NCI-H1105 treated with DMSO at 0.1 percent for 48 hours (cell line): ENCODE results near the gene DIP2A.

Source experiments
- DNase-seq: peaks from one replicate; lab custom pipeline; 2025; lab: John Stamatoyannopoulos, UW

DIP2A gene

DNA sequence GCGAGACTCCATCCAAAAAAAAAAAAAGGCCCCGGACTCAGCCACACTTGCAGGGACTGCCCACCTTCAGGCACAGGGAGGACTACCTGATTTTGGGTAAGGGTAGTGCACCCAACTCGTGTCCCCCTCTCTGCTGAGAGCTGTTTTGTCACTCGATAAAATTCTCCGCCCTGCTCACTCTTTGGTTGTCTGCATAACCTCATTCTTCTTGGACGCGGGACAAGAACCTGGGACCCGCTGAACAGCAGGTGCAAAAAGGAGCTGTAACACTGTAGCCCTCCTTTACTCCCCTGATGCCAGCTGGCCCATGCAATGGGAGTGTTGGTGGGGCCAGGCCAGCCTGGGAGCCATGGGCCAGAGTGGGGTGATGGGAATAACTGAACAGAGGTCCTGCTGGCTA, 135.6 kb downstream of the DIP2A start:
- DNase-seq = no peak

DNA sequence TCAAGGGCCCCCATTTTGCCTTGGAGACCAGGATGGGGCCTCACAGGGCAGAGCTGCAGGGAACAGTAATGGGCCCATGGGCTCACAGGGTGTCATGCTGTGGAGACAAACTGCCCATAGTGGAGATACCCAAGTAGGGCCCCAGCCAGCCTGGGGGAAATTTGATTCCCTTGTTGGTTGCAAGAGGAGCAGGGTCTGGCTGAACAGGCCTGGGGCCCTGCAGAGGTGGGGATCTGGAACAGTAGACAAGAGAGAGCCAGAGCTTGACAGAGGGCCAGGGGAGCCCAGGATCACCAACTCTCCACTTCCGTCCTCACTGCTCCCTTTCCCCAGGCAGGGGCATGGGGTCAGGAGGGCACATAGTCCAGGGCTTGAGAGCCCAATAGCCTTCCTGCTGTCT, 137.5 kb downstream of the DIP2A start:
- no peak for DNase-seq

DNA sequence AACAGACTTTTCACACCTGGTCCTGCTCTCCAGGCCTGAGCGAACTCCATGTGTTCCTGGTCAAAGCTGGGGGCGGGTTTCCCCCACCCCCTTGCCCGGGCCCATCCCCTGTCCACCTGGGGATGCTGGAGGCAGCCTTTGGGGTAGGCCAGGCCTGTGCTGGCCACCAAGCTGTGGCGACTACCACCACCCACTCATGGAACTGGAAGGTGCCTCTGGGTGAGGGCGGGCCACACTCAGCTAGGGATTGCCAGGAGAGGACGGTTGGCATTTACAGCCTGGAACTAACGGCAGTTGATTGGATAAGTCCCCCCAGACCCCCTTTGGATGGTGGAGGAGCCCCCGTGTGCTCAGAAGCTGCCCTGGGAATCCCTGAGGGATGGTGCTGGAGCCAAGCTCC, 138.3 kb downstream of the DIP2A start:
- DNase-seq = no peak

DNA sequence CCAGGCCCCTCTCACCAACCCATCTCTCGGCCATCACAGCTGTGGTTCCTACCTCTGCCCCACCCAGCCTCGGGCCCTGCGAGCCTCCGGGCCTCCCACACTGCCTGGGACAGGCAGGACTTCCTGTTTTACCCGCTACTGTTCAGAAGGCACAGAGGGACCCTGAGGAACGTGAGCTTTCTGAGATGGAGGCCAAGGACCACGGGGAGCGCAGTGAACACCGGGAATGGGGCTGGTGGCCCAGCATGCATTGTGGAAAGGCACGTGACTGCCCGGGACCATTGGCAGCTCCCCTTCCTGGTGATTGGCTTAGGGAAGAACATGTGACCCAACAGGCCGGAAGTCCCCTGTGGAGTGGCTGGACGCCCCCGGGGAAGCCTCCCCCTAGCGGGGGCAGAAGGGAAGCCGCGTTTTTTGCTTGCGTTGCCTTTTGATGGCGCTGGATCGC, 139.2 kb downstream of the DIP2A start:
- no peak for DNase-seq

DNA sequence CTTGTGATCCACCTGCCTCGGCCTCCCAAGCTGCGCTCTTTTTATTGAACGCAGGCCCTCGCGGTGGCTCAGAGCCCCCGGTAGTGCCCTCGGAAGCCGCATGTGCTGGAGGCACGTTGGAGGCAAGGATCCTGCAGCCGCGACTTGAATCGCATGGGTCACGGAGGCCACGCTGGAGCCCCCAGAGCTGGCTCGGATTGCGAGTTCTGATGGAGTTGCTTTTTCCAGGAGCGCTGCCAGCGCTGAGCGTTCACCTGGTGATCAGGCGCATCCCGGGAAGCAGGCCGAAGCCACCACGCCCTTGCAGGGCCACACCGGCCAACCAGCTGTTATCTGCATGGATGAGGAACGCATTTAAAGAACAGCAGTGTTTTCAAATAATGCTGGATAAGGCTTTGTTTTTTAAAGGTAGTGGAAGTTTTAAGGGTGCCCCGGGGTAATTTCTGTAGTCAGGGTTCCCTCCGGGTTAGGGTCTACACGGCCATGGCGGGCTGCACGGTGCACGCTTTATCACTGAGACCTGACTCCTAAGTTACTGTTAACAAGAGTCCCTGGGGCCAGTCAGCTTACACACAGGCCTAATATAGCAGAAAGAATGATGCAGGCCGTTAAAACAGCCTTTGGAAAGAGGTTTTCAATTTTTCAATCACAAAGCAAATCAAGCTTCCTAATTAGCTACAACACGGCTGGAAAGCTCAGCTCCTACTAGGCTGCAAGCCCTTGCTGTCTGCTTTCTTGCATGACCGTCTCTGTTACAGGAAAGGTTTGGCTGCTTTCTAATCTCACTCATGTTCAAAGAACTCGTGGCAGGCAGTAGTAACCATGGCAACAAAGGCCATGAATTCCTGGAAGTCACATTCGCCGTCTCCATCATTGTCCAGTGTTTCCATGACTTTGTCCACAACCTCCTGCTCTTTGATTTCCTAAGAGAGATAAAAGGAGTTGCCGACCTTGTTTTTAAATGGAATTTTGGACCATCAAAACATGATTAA, 140.2 kb downstream of the DIP2A start:
- no peak for DNase-seq

DNA sequence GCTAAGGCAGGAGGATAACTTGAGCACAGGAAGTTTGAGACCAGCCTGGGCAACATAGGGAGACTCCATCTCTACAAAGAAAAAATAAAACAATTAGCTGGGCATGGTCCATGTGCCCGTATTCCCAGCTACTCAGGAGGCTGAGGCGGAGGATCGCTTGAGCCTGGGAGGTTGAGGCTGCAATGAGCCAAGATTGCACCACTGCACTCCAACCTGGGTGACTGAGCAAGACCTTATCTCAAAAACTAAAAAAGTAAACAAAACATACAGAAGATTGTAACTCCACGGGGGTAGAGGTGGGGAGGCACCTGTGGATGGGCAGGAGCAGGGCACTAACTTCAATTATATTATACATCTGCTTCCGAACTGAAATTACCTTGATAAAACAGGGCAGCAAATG, 141.6 kb downstream of the DIP2A start:
- no peak for DNase-seq

DNA sequence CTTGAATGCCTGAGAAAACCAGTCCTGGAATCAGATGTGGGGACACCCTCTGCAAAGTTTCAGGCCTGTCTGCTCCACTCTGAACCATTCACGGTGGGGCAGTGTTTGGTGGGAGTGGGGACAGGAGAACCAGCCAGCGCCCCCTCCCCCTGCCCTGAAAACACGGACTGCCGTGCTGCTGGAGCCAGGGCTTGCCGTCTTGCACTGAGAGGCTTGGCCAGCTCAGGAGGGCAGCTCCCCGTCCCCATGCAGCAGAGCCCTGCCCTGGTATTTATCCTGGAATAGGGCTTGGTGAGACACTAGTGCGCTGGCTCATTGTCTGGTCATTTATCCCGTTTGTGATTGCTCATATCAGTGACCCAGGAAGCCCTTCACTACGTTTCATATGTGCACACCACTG, 142.3 kb downstream of the DIP2A start:
- no peak for DNase-seq

DNA sequence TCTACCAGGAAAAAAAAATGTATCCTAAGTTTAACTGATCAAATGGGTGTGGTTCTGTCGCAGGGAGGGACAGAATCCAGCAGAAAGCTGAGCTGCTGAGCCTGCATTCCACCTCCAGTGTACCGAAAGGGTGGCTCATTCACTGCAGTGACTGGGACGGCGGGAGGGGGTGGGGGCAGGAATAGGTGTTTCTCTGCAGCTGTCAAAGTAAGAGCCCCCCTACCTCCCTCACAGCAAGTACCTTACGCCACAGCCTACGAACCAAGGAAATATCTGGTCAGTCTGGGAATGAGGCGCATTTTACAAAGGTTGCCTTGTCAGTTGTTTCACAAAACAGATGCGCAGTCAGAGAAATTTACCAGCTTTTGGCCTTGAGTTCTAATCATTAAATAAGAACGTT, 144.5 kb downstream of the DIP2A start:
- DNase-seq = no peak

DNA sequence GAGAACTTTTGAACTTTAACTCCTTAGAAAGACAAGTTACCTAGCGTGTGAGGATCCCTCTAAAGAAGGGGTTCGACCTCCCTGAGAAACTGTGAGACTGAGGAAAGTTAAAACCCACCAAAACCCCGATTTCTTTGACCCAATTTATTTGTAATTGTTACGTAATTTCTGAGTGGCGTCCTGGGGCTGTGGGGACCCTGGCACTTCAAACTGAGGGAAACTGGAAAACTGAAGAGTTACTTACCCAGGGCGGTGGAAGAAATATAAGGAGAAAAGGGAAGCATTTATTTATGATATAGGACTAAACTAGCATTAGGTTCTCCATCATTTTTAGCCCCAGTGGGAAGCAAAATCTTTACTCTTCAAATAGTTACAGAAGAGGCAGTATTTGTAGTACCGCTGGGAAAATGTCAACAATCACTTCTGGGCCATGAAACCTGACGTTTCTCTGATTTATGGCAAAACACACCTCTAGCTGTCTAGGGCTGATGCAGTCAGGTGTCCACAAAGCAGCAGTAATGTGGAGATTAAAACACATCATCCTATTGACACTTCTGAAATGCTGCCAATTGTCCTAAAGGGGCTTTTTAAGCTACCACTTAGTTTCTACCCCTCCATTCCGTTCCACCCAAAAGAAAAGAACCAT, 145.8 kb downstream of the DIP2A start:
- no peak for DNase-seq

DNA sequence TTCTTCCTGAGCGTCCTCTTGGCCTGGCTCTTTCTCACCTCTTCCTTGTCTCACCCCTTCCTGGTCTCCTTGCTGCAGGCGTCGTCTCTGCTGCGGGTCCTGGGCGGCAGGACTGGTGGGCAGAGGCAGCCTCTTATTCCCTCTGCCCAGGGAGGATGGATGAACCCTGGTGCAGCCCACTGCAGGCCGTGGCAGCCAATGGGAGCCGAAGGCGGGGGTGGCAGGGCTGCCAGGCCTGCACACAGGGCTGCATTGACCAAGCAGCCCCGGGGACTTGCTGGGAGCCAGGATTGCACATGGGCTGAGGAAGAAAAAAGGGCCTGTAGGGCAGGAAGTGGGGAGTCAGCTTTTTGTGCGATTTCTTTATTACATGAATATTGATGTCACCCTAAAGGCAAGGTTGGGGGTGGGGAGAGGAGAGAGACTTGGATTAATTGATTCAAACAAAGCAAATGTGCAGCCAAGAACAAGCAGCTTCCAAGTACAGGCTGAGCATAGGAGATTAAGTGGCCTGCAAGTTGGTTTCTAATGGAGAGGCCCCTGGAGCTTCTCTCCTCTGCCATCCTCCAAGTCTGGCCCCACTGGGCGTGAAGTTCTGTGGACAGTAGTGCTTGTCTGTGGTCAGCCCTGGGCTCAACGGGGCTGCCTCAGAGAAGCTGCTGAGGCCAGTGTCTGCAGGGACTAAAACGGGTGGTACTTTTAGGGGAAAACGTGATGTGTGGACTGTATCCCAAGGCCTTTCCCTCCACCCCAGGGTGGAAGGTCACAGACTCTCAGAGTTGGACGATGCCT, 146.5 kb downstream of the DIP2A start, which contains the start of gene S100B:
Gene S100B (minus strand): TSS at position 108 of the 792 bp plus-strand sequence. CDS start 2,667 bp downstream, outside the sequence.
- DNase-seq = no peak

DNA sequence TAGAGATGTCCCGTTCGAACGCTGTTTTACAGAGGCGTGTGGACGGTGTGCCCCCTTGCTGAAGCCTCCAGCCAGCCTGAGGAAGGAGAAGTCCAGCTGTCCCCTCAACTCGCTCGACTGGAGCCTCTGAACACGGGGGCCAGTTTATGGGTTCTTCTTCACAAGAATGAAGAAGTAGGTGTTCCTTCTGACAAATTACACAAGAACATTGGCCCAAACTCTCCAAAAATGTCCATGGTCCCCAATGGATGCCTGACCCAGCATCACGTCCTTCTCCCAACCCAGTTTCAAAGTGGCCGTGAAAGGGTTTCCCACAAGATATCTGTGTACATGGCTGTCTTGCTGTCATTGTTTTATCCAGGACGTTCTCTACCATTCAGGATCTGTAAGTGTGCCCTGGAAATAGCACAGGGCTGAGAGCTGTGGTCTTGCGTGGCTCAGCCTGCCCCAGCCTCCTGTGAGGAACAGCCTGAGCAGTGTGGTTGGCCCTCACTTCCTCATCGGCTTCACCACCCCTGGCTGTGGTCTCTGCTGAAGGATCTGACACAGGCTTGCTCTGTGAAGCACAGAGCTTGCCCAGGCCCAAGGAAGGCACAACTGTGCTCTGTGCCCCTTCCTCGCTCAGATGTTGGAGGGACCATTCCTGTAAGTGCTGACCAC, 147.2 kb downstream of the DIP2A start:
- no peak for DNase-seq

DNA sequence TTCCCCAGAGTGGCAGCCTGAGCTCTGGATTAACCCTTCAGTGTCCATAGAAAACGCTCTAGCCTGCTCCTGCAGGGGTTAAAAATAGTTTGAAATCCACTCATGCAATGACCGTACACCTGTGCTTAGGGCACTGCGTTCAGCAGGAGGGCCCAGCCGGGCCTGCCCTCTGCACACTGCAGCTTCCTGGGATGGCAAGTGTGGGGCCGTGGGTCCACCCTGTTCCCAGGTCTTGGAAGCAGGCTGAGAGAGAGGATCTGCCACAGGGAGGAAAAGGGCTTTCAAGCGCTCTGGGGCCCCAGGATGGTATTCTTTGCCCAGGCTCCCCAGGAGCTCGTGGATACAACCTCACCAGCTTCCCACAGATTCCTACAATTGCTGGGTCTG, 147.7 kb downstream of the DIP2A start:
- no peak for DNase-seq

DNA sequence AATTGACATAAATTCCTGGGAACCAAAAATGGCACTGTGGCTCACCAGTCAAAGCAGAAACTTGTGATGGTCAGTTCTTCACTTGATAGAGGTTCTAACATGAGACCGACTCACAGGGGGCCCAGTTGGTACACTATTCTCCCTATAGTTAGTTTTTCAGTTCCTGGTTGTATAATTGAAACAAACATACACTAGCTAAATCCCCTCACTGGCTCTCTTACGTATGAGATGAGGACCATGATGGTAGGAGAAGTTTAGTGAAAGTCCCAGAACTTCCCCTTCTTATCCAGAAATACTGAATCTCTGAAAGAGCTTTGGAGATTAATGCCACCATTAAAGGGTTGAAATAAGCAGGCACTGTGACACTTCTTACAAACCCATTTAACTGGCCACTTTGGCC, 148.9 kb downstream of the DIP2A start:
- no peak for DNase-seq

DNA sequence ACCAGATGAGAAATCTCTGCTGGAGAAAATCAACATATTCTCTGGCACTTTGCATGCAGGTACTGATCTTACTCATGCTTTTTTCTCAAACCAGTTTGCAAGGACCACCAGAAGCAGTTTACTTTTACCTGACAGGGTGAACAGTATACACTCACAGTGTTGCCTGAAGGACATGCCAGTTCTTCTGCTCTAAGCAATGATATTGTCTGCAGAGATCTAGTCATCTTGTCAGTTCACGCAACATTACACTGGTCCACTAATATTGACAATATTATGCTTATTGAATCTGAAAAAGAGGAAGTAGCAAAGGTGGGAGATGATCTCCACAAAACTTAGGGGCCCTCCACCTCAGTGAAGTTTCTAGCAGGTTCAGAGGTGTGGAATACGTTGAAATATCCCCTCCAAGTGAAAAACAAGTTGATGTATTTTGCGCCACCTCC, 150.0 kb downstream of the DIP2A start:
- no peak for DNase-seq

DNA sequence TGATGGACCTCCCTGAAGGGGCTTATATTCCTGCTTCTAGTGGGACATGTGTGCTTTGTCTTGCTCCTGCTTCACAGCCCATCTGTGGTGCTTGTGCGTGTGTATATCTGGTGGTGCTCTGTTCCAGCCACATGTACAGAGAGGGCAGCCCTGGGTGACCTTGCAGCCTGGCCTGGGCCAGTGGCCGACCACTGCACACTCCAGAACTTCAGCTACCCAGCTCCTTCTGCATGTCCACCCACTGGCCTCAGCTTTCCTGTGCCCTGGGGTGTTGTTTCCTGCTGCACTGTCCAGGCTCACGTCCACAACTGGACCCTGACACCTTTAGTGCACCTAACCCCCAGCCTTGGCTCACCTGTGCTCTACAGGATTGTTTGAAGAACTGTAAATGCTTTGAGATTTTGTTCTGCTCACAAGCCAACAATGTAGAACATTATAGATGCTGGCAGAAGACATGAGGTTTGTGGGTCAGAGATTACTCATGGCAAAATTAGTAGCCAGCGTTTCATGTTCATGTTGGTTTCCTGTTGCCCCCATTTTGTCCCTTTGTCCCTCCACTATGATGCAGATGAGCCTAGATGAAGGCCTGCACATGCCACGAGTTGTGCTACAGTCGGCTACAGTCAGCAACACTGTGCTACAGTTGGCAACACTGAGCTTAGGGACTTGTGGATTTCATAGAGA, 151.5 kb downstream of the DIP2A start:
- DNase-seq = no peak

DNA sequence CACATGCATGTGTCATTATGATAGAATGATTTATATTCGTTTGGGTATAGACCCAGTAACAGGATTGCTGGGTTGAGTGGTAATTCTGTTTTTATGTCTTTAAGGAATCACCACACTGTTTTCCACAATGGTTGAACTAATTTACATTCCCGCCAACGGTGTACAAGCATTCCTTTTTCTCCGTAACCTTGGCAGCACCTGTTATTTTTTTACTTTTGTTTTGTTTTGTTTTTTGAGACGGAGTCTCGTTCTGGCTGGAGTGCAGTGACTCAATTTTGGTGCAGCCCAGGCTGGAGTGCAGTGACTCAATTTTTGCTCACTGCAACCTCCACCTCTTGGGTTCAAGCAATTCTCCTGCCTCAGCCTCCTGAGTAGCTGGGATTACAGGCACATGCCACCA, 154.7 kb downstream of the DIP2A start:
- no peak for DNase-seq

DNA sequence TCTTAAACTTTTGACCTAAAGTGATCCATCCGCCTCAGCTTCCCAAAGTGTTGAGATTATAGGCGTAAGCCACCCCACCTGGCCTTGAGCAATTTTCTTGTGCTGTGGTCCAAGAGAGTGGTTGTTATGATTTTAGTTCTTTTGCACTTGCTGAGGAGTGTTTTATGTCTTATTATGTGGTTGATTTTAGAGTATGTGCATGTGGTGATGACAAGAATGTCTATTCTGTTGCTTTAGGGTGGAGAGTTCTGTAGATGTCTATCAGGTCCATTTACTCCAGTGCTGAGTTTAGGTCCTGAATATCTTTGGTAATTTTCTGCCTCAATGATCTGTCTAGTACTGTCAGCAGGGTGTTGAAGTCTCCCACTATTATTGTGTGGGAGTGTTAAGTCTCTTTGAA, 157.4 kb downstream of the DIP2A start:
- no peak for DNase-seq

DNA sequence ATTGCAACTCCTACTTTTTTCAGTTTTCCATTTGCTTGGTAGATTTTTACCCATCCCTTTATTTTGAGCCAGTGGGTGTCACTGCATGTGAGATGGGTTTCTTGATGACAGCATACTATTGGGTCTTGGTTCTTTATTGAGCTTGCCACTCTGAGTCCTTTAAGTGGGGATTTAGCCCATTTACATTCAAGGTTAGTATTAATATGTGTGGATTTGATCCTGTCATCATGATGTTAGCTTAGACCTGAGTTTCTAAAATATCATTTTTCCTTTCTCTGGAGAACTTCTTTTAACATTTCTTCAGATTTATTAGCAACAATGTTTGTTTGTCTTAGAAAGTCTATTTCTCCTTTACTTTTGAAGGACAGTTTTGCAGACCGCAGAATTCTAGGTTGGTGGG, 158.0 kb downstream of the DIP2A start:
- no peak for DNase-seq

DNA sequence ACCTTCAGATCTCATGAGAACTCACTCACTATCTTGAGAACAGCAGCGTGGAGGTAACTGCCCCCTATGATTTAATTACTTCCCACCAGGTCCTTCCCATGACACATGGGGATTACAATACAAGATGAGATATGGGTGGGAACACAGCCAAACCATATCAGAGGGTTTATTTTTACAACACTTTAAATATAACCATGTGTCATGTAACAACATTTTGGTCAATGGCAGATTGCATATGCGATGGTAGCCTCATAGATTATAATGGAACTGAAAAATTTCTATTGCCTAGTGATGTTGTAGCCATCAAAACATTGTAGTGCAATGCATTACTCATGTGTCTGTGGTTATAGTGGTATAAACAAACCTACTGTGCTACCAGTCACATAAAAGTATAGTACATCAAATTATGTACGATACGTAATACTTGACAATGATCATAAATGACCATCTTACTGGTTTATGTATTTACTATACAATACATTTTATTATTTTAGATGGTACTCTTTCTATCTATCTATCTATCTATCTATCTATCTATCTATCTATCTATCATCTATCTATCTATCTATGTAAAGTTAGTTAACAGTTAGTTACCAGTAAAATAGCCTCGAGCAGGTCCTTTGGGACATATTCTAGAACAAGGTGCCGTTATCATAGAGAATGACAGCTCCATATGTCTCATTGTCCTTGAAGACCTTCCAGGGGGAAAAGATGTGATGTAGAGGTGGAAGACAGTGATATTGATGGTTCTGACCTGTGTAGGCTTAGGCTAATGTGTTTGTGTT, 158.8 kb downstream of the DIP2A start:
- no peak for DNase-seq

DNA sequence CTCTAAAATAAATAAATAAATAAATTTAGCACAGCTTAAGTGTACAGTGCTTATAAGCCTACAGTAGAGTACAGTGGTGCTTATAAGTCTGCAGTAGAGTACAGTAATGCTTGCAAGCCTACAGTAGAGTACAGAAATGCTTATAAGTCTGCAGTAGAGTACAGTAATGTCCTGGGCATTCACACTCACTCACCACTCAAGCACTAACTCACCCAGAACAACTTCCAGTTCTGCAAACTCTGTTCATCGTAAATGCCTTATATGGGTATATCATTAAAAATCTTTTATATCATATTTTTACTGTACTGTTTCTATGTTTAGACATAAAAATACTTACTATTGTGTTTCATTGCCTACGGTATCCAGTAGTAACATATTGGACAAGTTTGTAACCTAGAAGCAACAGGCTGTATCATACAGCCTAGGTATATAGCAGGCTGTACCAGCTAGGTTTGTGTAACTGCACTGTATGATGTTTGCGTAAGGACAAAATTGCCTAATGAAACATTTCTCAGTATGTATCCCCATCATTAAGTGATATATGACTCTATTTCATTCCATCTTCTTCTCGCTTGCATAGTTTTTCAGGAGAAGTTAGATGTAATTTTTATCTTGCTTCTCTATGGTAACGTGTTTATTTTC, 160.2 kb downstream of the DIP2A start:
- no peak for DNase-seq
